ENCODE data around the gene CCNI. TPM values are rescaled to one million over a fixed set of nuclear protein-coding genes. Genes with fewer than 3 reads are reported as not detected.
A peak's percentile ranks its signal among the peaks of the same experiment; 100 is the strongest.

The CCNI gene
- total and polyA plus RNA-seq, 2 of the 13 experiments (the other 11 are each of a cell fraction or from before 2014, with no cell fraction given), result 43.5 to 122 TPM

- peak; percentile 50; the same call in 1 of the 2 replicates for TF ChIP-seq ZBTB4 (CRISPR knock-in tag; IDR thresholded peaks at IDR 0.05; ENCODE audit: borderline replicate concordance)
- peak; percentile 93 for TF ChIP-seq HINFP (CRISPR knock-in tag; IDR thresholded peaks at IDR 0.05; ENCODE audit: low read depth)
- TF ChIP-seq ZNF816 (CRISPR knock-in tag; IDR thresholded peaks at IDR 0.05; ENCODE audit: borderline replicate concordance), result 0 out of 2 replicates have a peak, but pooled peaks have one; percentile 56
- peak; percentile 68 for TF ChIP-seq ZBTB37 (CRISPR knock-in tag; IDR thresholded peaks at IDR 0.05)
- peak; percentile 88 for TF ChIP-seq ELF1 (CRISPR knock-in tag; IDR thresholded peaks at IDR 0.05)
- TF ChIP-seq SRSF9 (IDR thresholded peaks at IDR 0.05; ENCODE audit: borderline replicate concordance, insufficient read depth, low read depth, low read length, poor library complexity, severe bottlenecking), result no peak
- no peak for TF ChIP-seq ZNF7 (CRISPR knock-in tag; IDR thresholded peaks at IDR 0.05)
- peak; percentile 84; the same call in 1 of the 2 replicates for TF ChIP-seq ZFP36L1 (CRISPR knock-in tag; IDR thresholded peaks at IDR 0.05)
- TF ChIP-seq KAT2B (IDR thresholded peaks at IDR 0.05; ENCODE audit: borderline replicate concordance, low read depth, low read length), result no peak
- TF ChIP-seq KDM1A (CRISPR knock-in tag; IDR thresholded peaks at IDR 0.05), result no peak
- TF ChIP-seq POLR2A (IDR thresholded peaks at IDR 0.05; ENCODE audit: insufficient read depth in 1 of 2, low read depth in 2 of 2, low read length in 2 of 2), result peak; percentile 57 to 92
- TF ChIP-seq ZNF773 (CRISPR knock-in tag; IDR thresholded peaks at IDR 0.05; ENCODE audit: borderline replicate concordance), result no peak
- TF ChIP-seq REPIN1 (CRISPR knock-in tag; IDR thresholded peaks at IDR 0.05; ENCODE audit: borderline replicate concordance, low read depth), result peak; percentile 95
- peak; percentile 64; the same call in 1 of the 2 replicates for TF ChIP-seq ZNF589 (CRISPR knock-in tag; conservative IDR thresholded peaks at IDR 0.05)
- TF ChIP-seq IRF2 (CRISPR knock-in tag; IDR thresholded peaks at IDR 0.05), result peak; percentile 73; the same call in 1 of the 2 replicates
- TF ChIP-seq ZNF33B (CRISPR knock-in tag; IDR thresholded peaks at IDR 0.05), result peak; percentile 82; the same call in 1 of the 2 replicates
- TF ChIP-seq IKZF1 (IDR thresholded peaks at IDR 0.05), result no peak
- peak; percentile 89; the same call in 1 of the 2 replicates for TF ChIP-seq ZNF788 (CRISPR knock-in tag; IDR thresholded peaks at IDR 0.05; ENCODE audit: borderline replicate concordance)
- TF ChIP-seq KLF16 (CRISPR knock-in tag; IDR thresholded peaks at IDR 0.05), result peak in 1 of 2 experiments; percentile 88; a peak in 2 of 4 replicates
- peak; percentile 73; the same call in 1 of the 2 replicates for TF ChIP-seq NRL (CRISPR knock-in tag; IDR thresholded peaks at IDR 0.05; ENCODE audit: borderline replicate concordance)
- no peak for TF ChIP-seq CENPBD1 (CRISPR knock-in tag; IDR thresholded peaks at IDR 0.05; ENCODE audit: borderline replicate concordance, low read depth)
Observed at GRCh38 chr4:77075869-77076799, at the start of gene CCNI (continued).
